GM21381 (cell line): ENCODE results near the gene SPEN.
"Not testable (repeated sequence)": the region's sequence is repeated elsewhere in the genome, so short reads cannot be mapped to it uniquely, and the experiment has no call there.

ENCODE experiments used
- ATAC-seq: cut with Tn5 transposase; IDR thresholded peaks from one replicate; pipeline ENCODE4 v1.9.1; 2021; ENCODE audit warnings: mild to moderate bottlenecking, moderate library complexity; ENCODE audit not compliant: unreplicated experiment

Gene SPEN

DNA sequence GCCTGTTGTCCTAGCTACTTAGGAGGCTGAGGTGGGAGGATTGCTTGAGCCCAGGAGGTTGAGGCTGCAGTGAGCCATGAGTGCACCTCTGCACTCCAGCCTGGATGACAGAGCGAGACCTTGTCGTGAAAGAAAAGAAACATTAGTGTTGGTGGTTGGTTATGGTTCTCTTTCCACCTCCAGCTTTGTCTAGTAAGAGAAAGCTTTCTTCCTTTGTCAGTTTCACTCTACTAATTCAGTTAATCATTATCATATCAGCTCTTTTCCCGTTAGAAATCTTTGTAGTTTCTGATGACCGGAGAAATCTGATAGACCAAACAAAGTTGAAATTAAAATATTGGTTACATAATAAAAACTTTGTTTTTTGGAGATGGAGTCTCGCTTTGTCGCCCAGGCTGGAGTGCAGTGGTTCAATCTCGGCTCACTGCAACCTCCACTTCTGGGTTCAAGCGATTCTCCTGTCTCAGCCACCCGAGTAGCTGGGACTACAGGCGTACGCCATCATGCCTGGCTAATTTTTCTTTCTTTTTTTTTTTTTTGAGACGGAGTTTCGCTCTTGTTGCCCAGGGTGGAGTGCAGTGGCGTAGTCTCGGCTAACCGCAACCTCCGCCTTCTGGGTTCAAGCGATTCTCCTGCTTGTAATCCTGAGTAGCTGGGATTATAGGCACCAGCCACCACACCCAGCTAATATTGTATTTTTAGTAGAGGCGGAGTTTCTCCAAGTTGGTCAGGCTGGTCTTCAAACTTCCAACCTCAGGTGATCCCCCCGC, 49.5 kb downstream of the SPEN start:
- not testable (repeated sequence) for ATAC-seq

GRCh38 chr1:15899266-15899665, 51.8 kb downstream of the SPEN start:
- ATAC-seq: no peak

DNA sequence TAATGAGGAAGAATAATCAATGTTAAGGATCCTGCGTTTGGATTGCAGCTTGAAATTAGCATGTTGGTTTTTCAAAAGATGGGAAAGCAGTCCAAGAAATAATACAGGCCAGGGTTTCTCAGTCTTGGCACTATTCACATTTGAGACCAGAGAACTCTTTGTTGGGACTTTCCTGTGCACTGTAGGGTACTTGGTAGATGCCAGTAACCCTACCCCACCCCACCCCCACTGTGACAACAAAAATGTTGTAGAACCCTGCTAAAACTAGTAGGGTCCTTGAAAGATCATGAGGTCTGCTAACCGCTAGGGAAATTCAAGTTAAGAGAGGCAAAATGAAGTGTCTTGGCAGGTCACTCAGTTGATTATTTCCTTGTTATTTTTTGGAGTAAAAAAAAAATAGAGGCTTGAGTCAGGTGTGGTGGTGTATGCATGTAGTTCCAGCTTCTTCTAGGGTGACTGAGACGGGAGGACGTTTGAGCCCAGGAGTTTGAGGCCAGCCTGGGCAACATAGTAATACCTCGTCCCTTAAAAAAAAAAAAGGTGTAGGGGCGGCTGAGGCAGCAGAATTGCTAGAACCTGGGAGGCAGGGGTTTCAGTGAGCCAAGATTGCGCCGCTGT, 53.3 kb downstream of the SPEN start:
- no peak for ATAC-seq

- ATAC-seq: no peak
Observed at GRCh38 chr1:15902882-15903281, 55.4 kb downstream of the SPEN start.

DNA sequence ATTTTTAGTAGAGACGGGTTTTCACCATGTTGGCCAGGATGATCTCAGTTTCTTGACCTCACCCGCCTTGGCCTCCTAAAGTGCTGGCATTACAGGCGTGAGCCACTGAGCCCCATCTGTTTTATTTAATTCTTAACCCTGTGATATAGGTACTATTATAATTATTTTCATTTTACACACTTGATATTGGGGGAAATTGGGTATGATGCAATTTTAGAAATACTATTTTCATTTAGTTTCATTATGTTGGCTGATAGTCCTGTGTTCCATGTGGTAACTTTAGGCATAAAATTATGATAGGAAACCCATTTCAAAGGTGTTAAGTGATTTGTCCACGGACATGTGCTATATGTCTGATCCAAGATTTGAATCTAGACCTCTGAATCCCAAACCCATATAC, 61.1 kb downstream of the SPEN start:
- ATAC-seq: no peak

- no peak for ATAC-seq
Observed at GRCh38 chr1:15911141-15911540, 63.6 kb downstream of the SPEN start.

DNA sequence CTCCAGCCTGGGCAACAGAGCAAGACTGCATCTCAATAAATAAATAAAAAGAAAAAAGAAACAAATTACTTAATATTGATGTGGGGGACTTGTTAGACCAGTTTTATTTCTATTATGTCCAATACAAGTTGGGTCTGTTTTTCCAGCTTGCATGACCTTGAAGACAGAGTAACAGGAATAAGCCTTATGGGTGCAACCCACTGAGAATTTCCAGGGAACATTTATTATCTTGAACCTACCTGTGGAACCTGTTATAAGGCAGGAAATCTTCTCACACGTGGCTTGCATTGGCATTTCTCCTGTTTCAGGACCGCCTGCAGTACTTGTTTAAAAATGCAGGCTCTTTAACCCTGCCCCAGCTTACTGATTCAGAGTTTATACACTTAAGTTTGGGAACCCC, 64.4 kb downstream of the SPEN start:
- no peak for ATAC-seq

- ATAC-seq: not testable (repeated sequence)
Observed at GRCh38 chr1:15913607-15914006, 66.1 kb downstream of the SPEN start.

- no peak for ATAC-seq
Observed at GRCh38 chr1:15915991-15916390, 68.5 kb downstream of the SPEN start.

- no peak for ATAC-seq
Observed at GRCh38 chr1:15916417-15916816, 68.9 kb downstream of the SPEN start.

GRCh38 chr1:15916916-15917315, 69.4 kb downstream of the SPEN start:
- ATAC-seq: no peak

DNA sequence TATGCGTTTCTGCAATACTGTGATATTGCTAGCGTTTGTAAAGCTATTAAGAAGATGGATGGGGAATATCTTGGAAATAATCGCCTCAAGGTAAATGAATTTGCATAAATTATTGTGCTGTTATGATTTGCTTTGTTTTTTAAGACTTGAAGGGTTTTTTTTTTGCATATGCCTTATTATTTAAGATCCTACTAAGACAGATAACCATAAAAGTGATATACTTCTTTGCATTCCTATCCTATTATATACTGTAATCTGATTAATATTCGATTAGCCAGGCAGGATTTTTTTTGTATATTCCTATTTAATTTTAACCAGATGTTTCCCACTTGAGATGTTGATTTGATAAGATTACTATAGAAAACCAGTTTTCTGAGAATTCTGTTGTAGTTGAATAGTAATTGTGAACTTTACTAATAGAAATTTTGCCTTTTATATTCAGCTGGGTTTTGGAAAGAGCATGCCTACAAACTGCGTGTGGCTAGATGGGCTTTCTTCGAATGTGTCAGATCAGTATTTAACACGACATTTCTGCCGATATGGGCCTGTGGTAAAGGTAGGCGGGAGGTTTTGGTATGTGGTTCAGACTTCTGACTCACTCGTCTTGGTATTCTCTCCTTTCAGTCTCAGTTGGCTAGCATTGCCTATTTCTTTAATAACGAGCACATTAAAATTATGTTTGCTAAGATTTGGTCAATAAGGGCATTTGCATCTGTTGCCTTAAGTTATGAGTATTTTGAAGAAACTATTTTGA, 71.6 kb downstream of the SPEN start:
- ATAC-seq: no peak

- no peak for ATAC-seq
Observed at GRCh38 chr1:15923241-15923640, 75.7 kb downstream of the SPEN start.

- ATAC-seq: not testable (repeated sequence)
Observed at GRCh38 chr1:15926448-15926847, 78.9 kb downstream of the SPEN start.

- ATAC-seq: no peak
Observed at GRCh38 chr1:15928971-15929965, 81.8 kb downstream of the SPEN start.

DNA sequence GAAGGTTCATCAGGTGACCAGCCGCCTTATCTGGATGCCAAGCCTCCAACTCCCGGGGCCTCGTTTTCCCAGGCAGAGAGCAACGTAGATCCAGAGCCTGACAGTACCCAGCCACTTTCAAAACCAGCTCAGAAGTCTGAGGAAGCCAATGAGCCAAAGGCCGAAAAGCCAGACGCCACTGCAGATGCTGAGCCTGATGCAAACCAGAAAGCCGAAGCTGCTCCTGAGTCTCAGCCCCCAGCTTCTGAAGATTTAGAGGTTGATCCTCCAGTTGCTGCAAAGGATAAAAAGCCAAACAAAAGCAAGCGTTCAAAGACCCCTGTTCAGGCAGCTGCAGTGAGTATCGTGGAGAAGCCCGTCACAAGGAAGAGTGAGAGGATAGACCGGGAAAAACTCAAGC, 83.9 kb downstream of the SPEN start:
- no peak for ATAC-seq

DNA sequence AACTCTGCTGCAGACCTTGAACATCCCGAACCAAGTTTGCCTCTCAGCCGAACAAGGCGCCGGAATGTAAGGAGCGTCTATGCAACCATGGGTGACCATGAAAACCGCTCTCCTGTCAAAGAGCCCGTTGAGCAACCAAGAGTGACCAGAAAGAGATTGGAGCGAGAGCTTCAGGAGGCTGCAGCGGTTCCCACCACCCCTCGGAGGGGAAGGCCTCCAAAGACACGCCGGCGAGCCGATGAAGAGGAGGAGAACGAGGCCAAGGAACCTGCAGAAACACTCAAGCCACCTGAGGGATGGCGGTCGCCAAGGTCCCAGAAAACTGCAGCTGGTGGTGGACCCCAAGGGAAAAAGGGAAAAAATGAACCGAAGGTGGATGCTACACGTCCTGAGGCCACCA, 84.4 kb downstream of the SPEN start:
- ATAC-seq: no peak

DNA sequence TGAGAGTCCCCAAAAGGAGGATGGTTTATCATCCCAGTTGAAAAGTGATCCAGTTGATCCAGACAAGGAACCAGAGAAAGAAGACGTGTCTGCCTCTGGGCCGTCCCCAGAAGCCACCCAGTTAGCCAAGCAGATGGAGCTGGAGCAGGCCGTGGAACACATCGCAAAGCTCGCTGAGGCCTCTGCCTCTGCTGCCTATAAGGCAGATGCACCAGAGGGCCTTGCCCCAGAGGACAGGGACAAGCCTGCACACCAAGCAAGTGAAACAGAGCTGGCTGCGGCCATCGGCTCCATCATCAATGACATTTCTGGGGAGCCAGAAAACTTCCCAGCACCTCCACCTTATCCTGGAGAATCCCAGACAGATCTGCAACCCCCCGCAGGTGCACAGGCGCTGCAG, 85.1 kb downstream of the SPEN start:
- no peak for ATAC-seq

- ATAC-seq: no peak
Observed at GRCh38 chr1:15933684-15934083, 86.2 kb downstream of the SPEN start.

DNA sequence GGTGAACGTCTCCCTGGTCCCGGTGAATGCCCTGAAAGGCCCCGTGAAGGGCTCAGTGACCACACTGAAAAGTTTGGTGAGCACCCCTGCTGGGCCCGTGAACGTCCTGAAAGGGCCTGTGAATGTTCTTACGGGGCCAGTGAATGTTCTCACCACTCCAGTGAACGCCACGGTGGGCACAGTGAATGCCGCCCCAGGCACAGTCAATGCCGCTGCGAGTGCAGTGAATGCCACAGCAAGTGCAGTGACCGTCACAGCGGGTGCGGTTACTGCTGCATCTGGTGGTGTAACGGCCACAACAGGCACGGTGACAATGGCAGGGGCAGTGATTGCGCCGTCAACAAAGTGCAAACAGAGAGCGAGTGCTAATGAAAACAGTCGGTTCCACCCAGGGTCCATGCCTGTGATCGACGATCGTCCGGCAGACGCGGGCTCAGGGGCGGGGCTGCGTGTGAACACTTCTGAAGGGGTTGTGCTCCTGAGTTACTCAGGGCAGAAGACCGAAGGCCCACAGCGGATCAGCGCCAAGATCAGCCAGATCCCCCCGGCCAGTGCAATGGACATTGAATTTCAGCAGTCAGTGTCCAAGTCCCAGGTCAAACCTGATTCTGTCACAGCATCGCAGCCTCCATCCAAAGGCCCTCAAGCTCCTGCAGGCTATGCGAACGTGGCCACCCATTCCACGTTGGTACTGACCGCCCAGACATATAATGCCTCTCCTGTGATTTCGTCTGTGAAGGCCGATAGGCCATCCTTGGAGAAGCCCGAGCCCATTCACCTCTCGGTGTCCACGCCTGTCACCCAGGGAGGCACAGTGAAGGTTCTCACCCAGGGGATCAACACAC, 86.9 kb downstream of the SPEN start:
- ATAC-seq: no peak
